ENCODE results near the gene OSBPL3.

DNA sequence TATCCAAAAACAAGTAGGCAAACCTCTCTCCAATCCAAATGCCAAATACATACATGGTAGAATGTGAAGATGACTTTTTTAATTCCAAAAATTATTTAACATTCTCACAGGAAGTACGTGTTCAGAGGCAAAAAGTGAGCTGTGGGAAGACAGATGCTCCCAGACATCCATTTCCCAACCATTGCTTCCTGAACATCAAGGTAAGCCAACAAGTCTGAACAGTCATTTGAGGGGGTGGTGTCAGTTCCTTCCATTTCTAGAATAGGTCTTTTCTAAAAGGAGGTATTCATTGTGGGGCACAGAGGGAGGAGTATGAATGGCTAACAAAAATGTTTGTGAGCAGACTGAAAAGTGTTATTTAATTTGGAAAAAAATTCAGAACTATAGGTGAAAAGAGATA lies 49.1 kb downstream of the OSBPL3 start:
- TF ChIP-seq CTCF (IDR thresholded peaks at IDR 0.05) (no peak), POLR2AphosphoS5 (IDR thresholded peaks at IDR 0.05; ENCODE audit: insufficient read depth in 1 of 2, low read depth in 1 of 2) (no peak), POLR2A (IDR thresholded peaks at IDR 0.05) (no peak)
